H1 (cell line): ENCODE measurements around the gene CASP9. TPM values are rescaled to one million over a fixed set of nuclear protein-coding genes. Genes with fewer than 3 reads are reported as not detected.

Source experiments
- BACH1 ChIP-seq: IDR thresholded peaks from 2 replicates; pipeline ENCODE4 v1.6.1; 2012; ENCODE audit warnings: low read length, improper control_type of control experiment
- CHD1 ChIP-seq: IDR thresholded peaks from 2 replicates; pipeline ENCODE4 v1.6.1; 2012; ENCODE audit warnings: low read depth, low read length, improper control_type of control experiment
- NANOG ChIP-seq: IDR thresholded peaks from 2 replicates; pipeline ENCODE4 v1.6.1; 2011; ENCODE audit warnings: low read length, low read depth, mild to moderate bottlenecking, inconsistent platforms; ENCODE audit not compliant: insufficient read depth, poor library complexity, severe bottlenecking
- POLR2AphosphoS5 ChIP-seq: IDR thresholded peaks from 2 replicates; pipeline ENCODE4 v1.6.1; 2011; ENCODE audit warnings: low read depth, low read length
- RBBP5 ChIP-seq: IDR thresholded peaks from 2 replicates; pipeline ENCODE4 v1.7.1; 2012; ENCODE audit warnings: low read depth, mild to moderate bottlenecking, inconsistent platforms, low read length, moderate library complexity, borderline replicate concordance
- SIRT6 ChIP-seq: IDR thresholded peaks from one replicate; pipeline ENCODE4 v1.7.1; 2012; ENCODE audit warnings: low read length, inconsistent platforms
- SRF ChIP-seq: IDR thresholded peaks from 2 replicates; pipeline ENCODE4 v1.6.1; 2011; ENCODE audit warnings: mild to moderate bottlenecking, low read depth, low read length, moderate library complexity
- polyA plus RNA-seq, 7 experiments: library from polyadenylated mRNA; depleted of rRNA in 3 of 7; stranded (reverse) in 5 of 7; unstranded in 2 of 7; fragments of >200 nt in 5 of 7; fragments of 200-250 nt in 2 of 7; gene quantifications; 1 replicate in 5 of 7; 2 replicates in 1 of 7; 4 replicates in 1 of 7; pipeline versions ENCODE4 v1.2.1 to v1.2.3, GENCODE V29; 2011 to 2013; ENCODE audit warnings: missing spikeins in 2 of 7, mixed read lengths in 2 of 7
- total RNA-seq: library from RNA; stranded (reverse); fragmentation: NEBNext Ultra II Directional; extraction: Animal tissue kit (Norgen Biotek cat#: 25700); gene quantifications from 2 replicates; pipeline ENCODE4 v1.2.1, GENCODE V29; 2021
- TF ChIP-seq, protein P1 (sequence below): IDR thresholded peaks from 2 replicates; pipeline ENCODE4 v1.6.1; 2011; ENCODE audit warnings: low read depth, mild to moderate bottlenecking, low read length; ENCODE audit not compliant: insufficient read depth

CASP9 gene
- total and polyA plus RNA-seq, 2 of the 8 experiments (the other 6 are each of a cell fraction or from before 2014, with no cell fraction given), result 14.8 to 36.3 TPM

- TF ChIP-seq, protein P1, sequence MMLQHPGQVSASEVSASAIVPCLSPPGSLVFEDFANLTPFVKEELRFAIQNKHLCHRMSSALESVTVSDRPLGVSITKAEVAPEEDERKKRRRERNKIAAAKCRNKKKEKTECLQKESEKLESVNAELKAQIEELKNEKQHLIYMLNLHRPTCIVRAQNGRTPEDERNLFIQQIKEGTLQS, result no peak
- TF ChIP-seq SIRT6, result no peak
- TF ChIP-seq NANOG, result no peak
- no peak for TF ChIP-seq BACH1
- no peak for TF ChIP-seq CHD1
- no peak for TF ChIP-seq RBBP5
- TF ChIP-seq POLR2AphosphoS5, result no peak
- no peak for TF ChIP-seq SRF
These were observed 23.5 kb downstream of the CASP9 start (continued) for GRCh38 chr1:15500184-15501178.
